Loucy (cell line): Measurements from ENCODE around the gene CD79A.

Experiments
- H2AFZ ChIP-seq: fragments of 200-600 bp; sonication (generic); 2 replicates; pipeline ENCODE4 v1.6.0; 2016; ENCODE audit warnings: antibody characterized with exemption, mild to moderate bottlenecking, low read length, moderate library complexity
- H3F3A ChIP-seq: fragments of 200-600 bp; 2 replicates; pipeline ENCODE4 v1.6.0; 2016; ENCODE audit warnings: antibody characterized with exemption, low read depth, mild to moderate bottlenecking
- H3K27me3 ChIP-seq: fragments of 200-600 bp; sonication (generic); 2 replicates; pipeline ENCODE4 v1.6.1; 2014; ENCODE audit warnings: low read length, mild to moderate bottlenecking; ENCODE audit not compliant: insufficient read depth, poor library complexity, severe bottlenecking
- H3K36me3 ChIP-seq: fragments of 200-600 bp; sonication (generic); 2 replicates; pipeline ENCODE4 v1.6.1; 2016; ENCODE audit warnings: low read length; ENCODE audit not compliant: insufficient read depth
- H3K4me1 ChIP-seq: fragments of 200-600 bp; sonication (generic); 2 replicates; pipeline ENCODE4 v1.5.1; 2014; ENCODE audit warnings: low read length, mild to moderate bottlenecking; ENCODE audit not compliant: insufficient read depth, poor library complexity, severe bottlenecking
- H3K4me2 ChIP-seq: fragments of 200-600 bp; sonication (generic); 2 replicates; pipeline ENCODE4 v1.6.0; 2014; ENCODE audit warnings: antibody characterized with exemption, low read length, low read depth, mild to moderate bottlenecking; ENCODE audit not compliant: poor library complexity, severe bottlenecking
- H3K4me3 ChIP-seq: fragments of 200-600 bp; sonication (generic); 2 replicates; pipeline ENCODE4 v1.5.1; 2014; ENCODE audit warnings: low read length, mild to moderate bottlenecking, mixed read lengths; ENCODE audit not compliant: poor library complexity, severe bottlenecking
- H3K79me2 ChIP-seq: fragments of 200-600 bp; sonication (generic); 2 replicates; pipeline ENCODE4 v1.6.1; 2014; ENCODE audit warnings: low read length; ENCODE audit not compliant: insufficient read depth
- H3K9ac ChIP-seq: fragments of 200-600 bp; sonication (generic); 2 replicates; pipeline ENCODE4 v1.6.0; 2014; ENCODE audit warnings: mild to moderate bottlenecking, low read depth, low read length, moderate library complexity; ENCODE audit not compliant: poor library complexity, severe bottlenecking
- H3K9me2 ChIP-seq: fragments of 200-600 bp; sonication (generic); replicated peaks from 2 replicates; pipeline ENCODE4 v1.6.1; 2016; ENCODE audit warnings: low read depth, low read length, mixed read lengths
- H3K9me3 ChIP-seq: fragments of 200-600 bp; sonication (generic); 2 replicates; pipeline ENCODE4 v1.6.1; 2014; ENCODE audit warnings: mild to moderate bottlenecking, antibody characterized with exemption, low read length, low read depth; ENCODE audit not compliant: insufficient read depth
- H4K20me1 ChIP-seq: fragments of 200-600 bp; sonication (generic); 2 replicates; pipeline ENCODE4 v1.6.0; 2014; ENCODE audit warnings: antibody characterized with exemption, low read length, mild to moderate bottlenecking; ENCODE audit not compliant: insufficient read depth, poor library complexity, severe bottlenecking
- EZH2phosphoT487 ChIP-seq: fragments of 200-600 bp; IDR thresholded peaks from 2 replicates; pipeline ENCODE4 v1.6.1; 2018; ENCODE audit warnings: antibody characterized with exemption, mild to moderate bottlenecking, moderate library complexity, borderline replicate concordance
- TF ChIP-seq, protein P1 (sequence below): fragments of 200-600 bp; sonication (generic); conservative IDR thresholded peaks from 2 replicates; pipeline ENCODE4 v1.5.1; 2014; ENCODE audit warnings: mild to moderate bottlenecking, antibody characterized with exemption, low read length

Gene CD79A

DNA sequence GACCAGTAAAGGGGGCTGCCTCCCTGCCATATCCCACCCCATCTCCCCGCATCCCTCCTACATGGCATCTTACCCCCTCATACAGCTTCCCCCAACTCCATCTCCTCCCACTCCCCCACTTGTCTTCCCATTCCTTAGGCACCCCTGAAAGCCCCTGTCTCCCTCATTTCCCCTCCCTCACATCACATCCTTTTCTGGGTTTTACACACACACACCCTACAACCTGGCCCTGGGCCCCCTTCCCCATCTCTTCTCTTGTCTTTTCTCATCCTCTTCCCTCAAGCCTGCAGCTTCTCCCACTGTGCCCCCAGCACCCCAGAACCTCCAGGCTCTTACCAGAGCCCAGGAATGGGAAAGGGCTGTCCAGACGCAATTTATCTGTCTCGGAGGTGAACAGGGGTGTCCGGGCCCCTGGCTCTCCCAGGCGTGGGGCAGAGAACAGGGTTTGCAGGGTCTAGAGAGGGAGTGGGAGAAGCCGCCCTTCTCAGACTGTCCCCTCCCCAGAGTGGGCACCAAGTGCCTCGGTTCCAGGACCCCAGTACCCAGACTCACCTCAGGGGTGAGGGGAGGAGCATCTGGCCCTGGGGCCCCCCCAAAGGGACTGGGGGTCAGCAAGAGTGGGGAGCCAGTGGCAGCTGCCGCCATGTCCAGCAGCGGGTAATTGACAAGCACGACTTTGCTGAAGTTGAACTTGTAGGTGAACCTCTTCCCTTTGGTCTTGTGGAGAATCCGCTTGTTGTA is 31.8 kb downstream of the CD79A start:
- Histone ChIP-seq H3F3A (no peaks in the 10 kb centered on the region), H3K4me1 (no peaks in the 10 kb centered on the region), H3K4me3 (no peak overlapping the region), H3K9me2 (no peaks in the 10 kb centered on the region), H3K36me3 (peaks cover 30% of the 10 kb centered on the region; the same call in 1 of the 2 replicates), H3K9ac (no peak overlapping the region), H2AFZ (no peak overlapping the region), H3K79me2 (no peaks in the 10 kb centered on the region), H3K4me2 (no peak overlapping the region), H4K20me1 (no peaks in the 10 kb centered on the region), H3K27me3 (no peaks in the 10 kb centered on the region), H3K9me3 (no peaks in the 10 kb centered on the region)
- no peak for TF ChIP-seq EZH2phosphoT487
- TF ChIP-seq, protein P1, sequence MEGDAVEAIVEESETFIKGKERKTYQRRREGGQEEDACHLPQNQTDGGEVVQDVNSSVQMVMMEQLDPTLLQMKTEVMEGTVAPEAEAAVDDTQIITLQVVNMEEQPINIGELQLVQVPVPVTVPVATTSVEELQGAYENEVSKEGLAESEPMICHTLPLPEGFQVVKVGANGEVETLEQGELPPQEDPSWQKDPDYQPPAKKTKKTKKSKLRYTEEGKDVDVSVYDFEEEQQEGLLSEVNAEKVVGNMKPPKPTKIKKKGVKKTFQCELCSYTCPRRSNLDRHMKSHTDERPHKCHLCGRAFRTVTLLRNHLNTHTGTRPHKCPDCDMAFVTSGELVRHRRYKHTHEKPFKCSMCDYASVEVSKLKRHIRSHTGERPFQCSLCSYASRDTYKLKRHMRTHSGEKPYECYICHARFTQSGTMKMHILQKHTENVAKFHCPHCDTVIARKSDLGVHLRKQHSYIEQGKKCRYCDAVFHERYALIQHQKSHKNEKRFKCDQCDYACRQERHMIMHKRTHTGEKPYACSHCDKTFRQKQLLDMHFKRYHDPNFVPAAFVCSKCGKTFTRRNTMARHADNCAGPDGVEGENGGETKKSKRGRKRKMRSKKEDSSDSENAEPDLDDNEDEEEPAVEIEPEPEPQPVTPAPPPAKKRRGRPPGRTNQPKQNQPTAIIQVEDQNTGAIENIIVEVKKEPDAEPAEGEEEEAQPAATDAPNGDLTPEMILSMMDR: no peak

DNA sequence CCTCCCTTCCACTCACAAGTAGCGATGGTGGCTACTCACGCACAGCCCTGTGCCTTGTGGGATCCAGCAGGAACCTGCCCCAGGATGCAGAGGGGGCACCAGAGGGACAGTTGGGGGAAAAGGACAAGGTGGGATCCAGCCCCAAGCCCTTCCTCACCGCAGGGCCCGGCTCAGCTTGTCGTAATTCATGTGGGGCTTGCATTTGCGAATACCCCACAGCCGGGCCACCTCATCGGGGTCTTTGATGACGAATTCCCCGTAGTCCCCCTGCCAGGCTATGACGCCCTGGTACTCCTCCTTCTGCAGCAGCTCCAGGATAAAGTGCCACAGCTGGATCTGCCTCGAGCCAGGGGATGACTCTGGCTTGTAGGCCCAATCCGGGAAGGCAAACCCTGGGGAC is 32.6 kb downstream of the CD79A start:
- no peak overlapping the region for H3K4me2 ChIP-seq
- no peak overlapping the region for H3K9ac ChIP-seq
- no peaks in the 10 kb centered on the region for H3K4me1 ChIP-seq
- H3K27me3 ChIP-seq: no peaks in the 10 kb centered on the region
- H3K4me3 ChIP-seq: no peak overlapping the region
- no peaks in the 10 kb centered on the region for H3K79me2 ChIP-seq
- H3F3A ChIP-seq: no peaks in the 10 kb centered on the region
- H3K9me3 ChIP-seq: no peaks in the 10 kb centered on the region
- TF ChIP-seq, protein P1: no peak
- TF ChIP-seq EZH2phosphoT487: no peak
- no peak overlapping the region for H2AFZ ChIP-seq
- H3K9me2 ChIP-seq: no peaks in the 10 kb centered on the region
- H4K20me1 ChIP-seq: no peaks in the 10 kb centered on the region
- peaks cover 22% of the 10 kb centered on the region; the same call in 1 of the 2 replicates for H3K36me3 ChIP-seq

DNA sequence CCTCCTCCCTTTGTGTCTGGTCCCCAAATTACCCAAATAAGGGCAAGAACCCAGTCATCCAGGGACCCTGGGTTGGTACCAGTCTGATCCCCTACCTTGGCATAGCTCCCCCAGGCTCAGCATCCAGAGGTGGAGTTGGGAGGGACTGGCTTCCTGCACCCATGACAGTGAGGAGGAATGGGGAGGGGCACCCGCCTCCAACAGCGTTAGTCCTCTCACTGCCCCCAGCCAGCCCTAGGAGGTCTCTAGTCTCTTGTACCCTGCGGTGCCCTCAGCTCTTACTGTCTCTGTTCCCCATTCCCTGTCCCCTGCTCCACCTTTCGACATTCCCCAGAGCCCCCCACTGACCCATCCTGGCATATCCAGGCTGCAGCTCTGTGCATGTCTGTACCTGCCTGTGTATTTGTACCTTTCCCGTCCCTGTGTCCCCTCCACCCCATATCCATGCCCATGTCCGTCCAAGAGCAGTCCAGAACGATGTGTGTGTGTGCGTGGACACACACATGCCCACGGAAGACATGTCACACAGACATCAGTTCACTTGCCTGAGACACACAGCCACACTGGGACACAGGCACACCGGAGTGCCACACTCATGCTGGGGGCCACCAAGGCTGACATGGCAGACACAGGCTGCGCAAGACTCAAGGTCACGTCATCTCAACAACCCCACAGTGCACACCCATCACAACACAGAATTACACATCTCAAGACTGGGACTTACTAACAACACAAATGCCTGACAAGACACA is 33.3 kb downstream of the CD79A start:
- no peaks in the 10 kb centered on the region for H4K20me1 ChIP-seq
- no peaks in the 10 kb centered on the region for H3K79me2 ChIP-seq
- H3K4me1 ChIP-seq: no peaks in the 10 kb centered on the region
- H3K9me3 ChIP-seq: no peaks in the 10 kb centered on the region
- no peaks in the 10 kb centered on the region for H3K27me3 ChIP-seq
- no peak for TF ChIP-seq EZH2phosphoT487
- TF ChIP-seq, protein P1: no peak
- H3K4me2 ChIP-seq: no peak overlapping the region
- no peak overlapping the region for H3K4me3 ChIP-seq
- no peaks in the 10 kb centered on the region for H3F3A ChIP-seq
- peaks cover 15% of the 10 kb centered on the region; the same call in 1 of the 2 replicates for H3K36me3 ChIP-seq
- H3K9ac ChIP-seq: no peak overlapping the region
- no peaks in the 10 kb centered on the region for H3K9me2 ChIP-seq
- no peak overlapping the region for H2AFZ ChIP-seq
